IgD-negative memory B cell (primary cell): ENCODE data around the gene ADGRF1. TPM values are rescaled to one million over a fixed set of nuclear protein-coding genes. Genes with fewer than 3 reads are reported as not detected.

Source experiments
- H3K27ac Mint-ChIP-seq, 3 donors: one replicate each; pipeline ENCODE4 v1.8.0; 2020 to 2022; ENCODE audit warnings: mild to moderate bottlenecking in 3 of 3, mixed read lengths in 3 of 3, moderate library complexity in 1 of 3
- H3K27me3 Mint-ChIP-seq: one replicate; pipeline ENCODE4 v1.8.0; 2021; ENCODE audit warnings: mixed read lengths
- H3K36me3 Mint-ChIP-seq: one replicate; pipeline ENCODE4 v1.8.0; 2020; ENCODE audit warnings: mild to moderate bottlenecking, mixed read lengths
- H3K4me1 Mint-ChIP-seq, 3 donors: one replicate each; pipeline ENCODE4 v1.8.0; 2020 to 2022; ENCODE audit warnings: mixed read lengths in 3 of 3, mild to moderate bottlenecking in 1 of 3
- H3K4me3 Mint-ChIP-seq, 4 donors: one replicate each; pipeline ENCODE4 v1.8.0; 2020 to 2022; ENCODE audit warnings: mild to moderate bottlenecking in 4 of 4, mixed read lengths in 4 of 4, moderate library complexity in 3 of 4
- H3K9me3 Mint-ChIP-seq, 3 donors: one replicate each; pipeline ENCODE4 v1.8.0; 2020 to 2021; ENCODE audit warnings: mixed read lengths in 3 of 3, mild to moderate bottlenecking in 1 of 3
- polyA plus RNA-seq: library from polyadenylated mRNA; unstranded; fragments of 300-500 nt; fragmentation: Illumina TruSeq; gene quantifications from one replicate; pipeline ENCODE4 v1.2.3, GENCODE V29; 2021

The ADGRF1 gene
- polyA plus RNA-seq, 1 donor from 2014 or later, result not detected

DNA sequence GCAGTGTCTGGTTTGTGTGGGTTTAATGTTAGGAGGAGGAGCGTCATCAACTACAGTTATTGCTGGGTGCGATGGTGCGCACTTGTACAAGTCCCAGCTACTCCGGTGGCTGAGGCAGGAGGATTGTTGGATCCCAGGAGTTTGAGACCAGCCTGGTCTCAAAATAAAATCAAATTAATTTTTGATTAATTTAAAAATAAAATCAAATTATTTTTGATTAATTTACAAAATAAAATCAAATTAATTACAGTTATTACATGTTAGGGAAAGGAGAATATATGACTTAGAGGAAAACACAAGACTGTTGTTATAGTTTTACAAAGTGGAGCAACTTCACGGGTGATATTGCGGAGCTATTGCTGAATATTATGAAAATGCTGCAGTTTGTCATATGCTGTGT lies 85.7 kb downstream of the ADGRF1 start:
- Mint-ChIP-seq H3K4me1 (no peaks in the 10 kb centered on the region), H3K9me3 (no peaks in the 10 kb centered on the region), H3K27me3 (no peaks in the 10 kb centered on the region), H3K27ac (no peak overlapping the region), H3K4me3 (no peak overlapping the region), H3K36me3 (no peaks in the 10 kb centered on the region)

DNA sequence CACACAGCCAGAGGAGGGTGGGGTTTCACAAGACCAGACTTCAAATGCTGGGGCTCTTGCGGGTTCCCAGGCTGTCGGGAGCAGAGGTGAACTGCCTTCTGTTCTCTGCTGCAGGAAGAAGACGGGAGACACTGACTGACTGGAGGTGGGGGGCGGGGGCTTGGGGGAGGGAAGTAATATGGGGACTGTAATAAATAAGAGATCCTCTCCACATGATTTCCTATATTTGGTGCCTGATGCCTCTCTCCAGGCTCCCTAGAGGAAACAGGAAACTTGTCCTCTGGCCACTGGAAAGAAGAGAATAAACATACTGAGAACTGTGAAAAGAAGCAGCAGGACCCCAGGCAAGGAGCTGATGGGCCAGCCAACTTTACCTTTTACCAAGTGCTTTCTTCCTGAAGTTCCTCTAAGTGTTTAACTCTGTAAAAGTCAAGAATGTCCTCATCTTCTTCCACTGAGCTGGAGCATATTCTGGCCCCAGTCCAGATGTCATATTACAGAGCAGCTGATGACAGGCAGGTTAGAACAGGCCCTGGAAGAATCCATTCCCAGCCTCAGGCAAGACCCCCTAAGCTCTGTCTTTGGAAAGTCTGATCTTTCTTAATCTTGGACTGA lies 87.2 kb downstream of the ADGRF1 start:
- Mint-ChIP-seq H3K36me3 (no peaks in the 10 kb centered on the region), H3K27me3 (peaks cover 6% of the 10 kb centered on the region), H3K4me1 (no peaks in the 10 kb centered on the region), H3K27ac (no peak overlapping the region), H3K4me3 (no peak overlapping the region), H3K9me3 (no peaks in the 10 kb centered on the region)

DNA sequence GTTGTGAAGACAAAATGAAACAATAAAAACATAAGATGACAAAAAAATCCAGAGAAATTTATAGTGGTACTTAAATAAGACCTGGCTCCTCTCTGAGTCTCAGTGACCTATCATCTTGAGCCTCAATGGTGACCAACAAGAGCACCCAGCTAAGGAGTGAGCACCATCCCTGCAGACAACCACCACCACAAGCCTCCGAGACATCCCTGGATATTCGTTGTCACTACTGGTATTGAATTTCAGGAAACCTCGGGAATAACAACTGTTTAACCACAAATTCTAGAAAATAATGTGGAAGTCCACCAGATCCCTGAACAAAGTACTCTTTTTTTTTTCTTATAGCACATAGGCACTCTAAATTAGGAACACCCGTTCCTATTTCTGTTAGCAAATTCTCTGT lies 88.2 kb downstream of the ADGRF1 start:
- Mint-ChIP-seq H3K27ac (no peak overlapping the region), H3K4me1 (no peaks in the 10 kb centered on the region), H3K36me3 (no peaks in the 10 kb centered on the region), H3K4me3 (no peak overlapping the region), H3K9me3 (no peaks in the 10 kb centered on the region), H3K27me3 (peaks cover 9% of the 10 kb centered on the region)

DNA sequence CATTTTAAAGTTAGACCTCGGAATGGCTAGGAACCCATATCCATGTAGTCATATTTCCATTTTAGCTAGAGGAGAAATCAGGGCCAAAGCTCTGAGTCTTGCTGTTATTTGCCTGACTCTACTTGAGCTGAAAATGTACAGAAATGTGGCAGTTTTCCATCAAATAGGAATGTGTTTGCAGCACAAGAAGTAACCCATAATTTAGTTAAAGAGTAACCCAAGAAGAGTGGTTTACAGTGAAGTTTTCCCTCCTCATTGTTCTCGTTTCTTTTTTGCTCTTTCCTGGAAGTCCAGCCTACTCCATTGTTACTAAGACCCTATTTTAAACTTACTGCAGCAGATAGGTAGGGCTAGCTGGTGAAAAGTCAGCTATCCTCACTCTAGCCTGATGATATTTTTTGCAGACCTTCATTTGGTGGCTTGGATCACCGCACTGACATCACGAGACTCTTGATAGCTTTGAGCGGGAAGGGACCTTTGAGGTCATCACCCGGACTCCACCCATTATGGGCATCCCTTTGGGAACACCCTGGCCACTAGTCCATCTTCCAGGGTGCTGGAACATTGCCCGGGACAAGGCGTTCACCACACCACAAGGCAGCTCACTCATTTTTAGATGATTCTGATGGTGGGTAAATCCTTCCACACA lies 92.4 kb downstream of the ADGRF1 start:
- Mint-ChIP-seq H3K4me1 (no peaks in the 10 kb centered on the region), H3K4me3 (no peak overlapping the region), H3K27ac (no peak overlapping the region), H3K27me3 (peaks cover 9% of the 10 kb centered on the region), H3K36me3 (peaks cover 4% of the 10 kb centered on the region), H3K9me3 (no peaks in the 10 kb centered on the region)

DNA sequence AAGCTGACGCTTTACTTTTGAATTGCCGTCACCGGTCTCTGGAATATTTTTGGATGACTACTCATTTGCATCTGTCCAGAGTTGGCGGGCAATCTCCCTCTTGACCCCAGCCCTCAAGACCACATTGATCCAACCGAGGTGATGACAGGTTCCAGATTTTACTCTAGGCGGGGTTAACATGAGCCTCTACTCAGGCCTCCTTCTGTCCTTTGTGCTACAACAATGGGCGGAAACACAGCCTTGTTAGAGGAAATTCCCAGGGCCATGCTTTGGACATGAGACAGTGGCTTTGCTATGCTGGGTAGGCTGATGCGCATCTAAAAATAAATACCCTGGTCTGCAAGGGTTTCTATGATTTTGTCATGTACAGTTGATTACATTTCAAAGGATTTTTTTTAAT lies 93.4 kb downstream of the ADGRF1 start:
- Mint-ChIP-seq H3K9me3 (peaks cover 0 to 5% (median 0%) of the 10 kb centered on the region in 3 donors), H3K36me3 (peaks cover 4% of the 10 kb centered on the region), H3K4me3 (no peak overlapping the region), H3K27ac (no peak overlapping the region), H3K4me1 (no peaks in the 10 kb centered on the region), H3K27me3 (peaks cover 9% of the 10 kb centered on the region)

Other genes with a start within 250 kb of the ADGRF1 start
- not detected for gene MEP1A, start 248.9 kb downstream of the ADGRF1 start, polyA plus RNA-seq
- gene ADGRF5, start 120.4 kb downstream of the ADGRF1 start, polyA plus RNA-seq, result not detected